Measurements from ENCODE around the gene CFAP99. TPM values are rescaled to one million over a fixed set of nuclear protein-coding genes. Genes with fewer than 3 reads are reported as not detected.

Gene CFAP99
- total RNA-seq, 2 donors from 2014 or later = not detected

DNA sequence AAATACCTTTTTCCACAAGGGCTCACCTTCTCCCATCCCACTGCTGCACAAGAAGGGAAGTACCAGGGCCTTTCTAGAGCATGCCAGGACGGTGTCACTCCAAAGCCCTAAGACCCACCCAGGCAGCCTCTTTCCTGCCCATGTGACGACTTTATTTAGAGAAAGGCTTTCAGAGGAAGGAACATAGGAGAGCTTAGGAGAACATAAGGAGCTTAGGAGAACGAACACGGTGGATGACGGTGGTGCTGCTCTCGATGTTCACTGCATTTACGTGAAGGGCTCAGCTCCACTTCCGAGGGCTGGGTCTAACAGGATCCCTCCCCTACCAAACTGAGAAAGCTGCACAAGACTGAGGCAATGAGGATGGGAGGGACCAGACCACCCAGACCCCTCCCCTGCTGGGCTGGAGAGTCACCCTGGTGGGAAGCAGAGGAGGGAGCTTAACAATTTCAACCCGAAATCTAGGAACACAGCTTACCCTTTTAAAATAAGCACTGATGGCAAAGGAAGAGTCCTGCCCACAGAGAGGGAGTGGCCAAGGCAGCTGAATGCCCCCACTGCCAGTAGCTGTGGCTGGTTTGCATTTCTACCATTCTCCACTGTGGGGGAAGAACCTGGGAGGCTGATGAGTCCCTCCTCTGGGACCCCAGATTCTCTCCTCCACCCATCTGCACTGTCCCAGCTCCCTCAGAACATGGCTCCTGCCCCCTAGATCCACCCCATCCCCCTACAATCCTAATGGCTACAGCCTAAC is 30.1 kb upstream of the CFAP99 start:
- Histone ChIP-seq H3K9me3 (no peaks in the 10 kb centered on the region), H3K27me3 (no peaks in the 10 kb centered on the region), H3K4me1 (peaks cover 0 to 5% of the 10 kb centered on the region in 2 donors), H3K27ac (no peak overlapping the region), H3K36me3 (no peaks in the 10 kb centered on the region), H3K4me3 (no peak overlapping the region)
- no peak for TF ChIP-seq CTCF (IDR thresholded peaks at IDR 0.05)
- DNase-seq (ENCODE audit: low spot score) = no peak

- no peak overlapping the region for H3K4me3 ChIP-seq
- no peak overlapping the region for H3K27ac ChIP-seq
- no peak for TF ChIP-seq CTCF (IDR thresholded peaks at IDR 0.05)
- no peaks in the 10 kb centered on the region for H3K36me3 ChIP-seq
- H3K4me1 ChIP-seq = peaks cover 0 to 10% of the 10 kb centered on the region in 2 donors
- DNase-seq (ENCODE audit: low spot score) = no peak
- H3K27me3 ChIP-seq = no peaks in the 10 kb centered on the region
- H3K9me3 ChIP-seq = no peaks in the 10 kb centered on the region
Observed at GRCh38 chr4:2389691-2390090, 29.1 kb upstream of the CFAP99 start.

- H3K36me3 ChIP-seq = no peaks in the 10 kb centered on the region
- TF ChIP-seq CTCF (IDR thresholded peaks at IDR 0.05) = no peak
- no peak overlapping the region for H3K4me3 ChIP-seq
- no peak for DNase-seq (ENCODE audit: low spot score)
- H3K27me3 ChIP-seq = no peaks in the 10 kb centered on the region
- no peaks in the 10 kb centered on the region for H3K9me3 ChIP-seq
- H3K27ac ChIP-seq = no peak overlapping the region
- peaks cover 0 to 10% of the 10 kb centered on the region in 2 donors for H3K4me1 ChIP-seq
Observed at GRCh38 chr4:2390146-2390545, 28.6 kb upstream of the CFAP99 start.

GRCh38 chr4:2390784-2391421 is 27.9 kb upstream of the CFAP99 start:
- no peaks in the 10 kb centered on the region for H3K27me3 ChIP-seq
- no peaks in the 10 kb centered on the region for H3K9me3 ChIP-seq
- DNase-seq (ENCODE audit: low spot score) = no peak
- H3K4me3 ChIP-seq = no peak overlapping the region
- no peak overlapping the region for H3K27ac ChIP-seq
- TF ChIP-seq CTCF (IDR thresholded peaks at IDR 0.05) = no peak
- no peaks in the 10 kb centered on the region for H3K36me3 ChIP-seq
- H3K4me1 ChIP-seq = peaks cover 0 to 10% of the 10 kb centered on the region in 2 donors

DNA sequence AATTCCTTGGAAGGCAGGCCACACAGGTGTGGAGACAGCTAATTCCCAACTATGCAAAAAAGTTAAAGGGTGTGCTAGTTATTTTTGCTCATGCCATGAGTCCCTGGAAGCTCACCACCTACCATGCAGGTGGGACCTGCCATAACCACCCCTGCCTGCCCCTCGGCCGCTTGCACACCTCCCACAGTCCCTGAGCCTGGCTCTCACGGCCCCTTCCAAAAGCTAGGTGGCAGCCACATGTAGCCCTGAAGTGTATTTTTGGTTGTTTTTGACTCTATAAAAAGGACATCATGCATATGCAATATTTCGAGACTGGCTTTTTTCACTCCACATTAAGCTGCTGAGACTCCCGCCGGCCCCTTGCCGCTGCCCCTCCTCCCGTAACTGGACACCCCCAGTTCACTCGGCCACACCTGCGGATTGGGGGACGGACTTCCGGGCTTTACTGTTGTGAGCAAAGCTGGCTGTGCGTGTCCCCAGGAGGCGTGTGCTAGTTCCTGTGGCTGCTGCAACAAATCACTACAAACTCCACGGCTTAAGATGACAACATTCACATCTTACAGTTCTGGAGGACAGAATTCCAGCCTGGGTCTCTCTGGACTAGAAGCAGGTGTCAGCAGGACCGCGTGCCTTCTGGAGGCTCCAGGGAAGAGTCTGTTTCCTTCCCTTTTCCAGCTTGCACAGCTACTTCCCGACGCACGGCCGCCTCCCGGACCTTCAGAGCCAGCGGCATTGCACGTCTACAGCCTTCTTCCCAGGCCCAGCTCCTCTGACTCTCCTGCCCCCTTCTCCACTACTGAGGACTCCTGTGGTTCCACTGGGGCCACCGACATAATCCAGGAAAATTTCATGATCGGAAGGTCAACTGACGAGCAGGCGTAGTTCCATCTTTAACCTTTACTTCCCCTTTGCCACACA is 25.1 kb upstream of the CFAP99 start:
- no peak for DNase-seq (ENCODE audit: low spot score)

More for the DNA sequence above, 25.1 kb upstream of the CFAP99 start:
- Histone ChIP-seq H3K4me3 (no peak overlapping the region), H3K9me3 (no peaks in the 10 kb centered on the region), H3K27ac (no peak overlapping the region), H3K36me3 (no peaks in the 10 kb centered on the region), H3K4me1 (peaks cover 0 to 10% of the 10 kb centered on the region in 2 donors), H3K27me3 (no peaks in the 10 kb centered on the region)
- no peak for TF ChIP-seq CTCF (IDR thresholded peaks at IDR 0.05)
